Activated T-cell treated with anti-CD3 and anti-CD28 coated beads, Interleukin-2, amount 50 U/mL, for 72 hours (primary cell): ENCODE measurements around the gene TMEM101. TPM values are rescaled to one million over a fixed set of nuclear protein-coding genes. Genes with fewer than 3 reads are reported as not detected.

Source experiments
- ATAC-seq, 2 donors: fragments of 150-1000 bp; cut with Tn5 transposase; replicated peaks in 1 of 2; 2 replicates each; pipeline ENCODE4 v1.10.0; 2021; ENCODE audit warnings: moderate library complexity in 2 of 2, mild to moderate bottlenecking in 1 of 2
- DNase-seq, 2 donors: peaks; one replicate each; pipeline ENCODE4 v3.0.0; 2021 to 2022; ENCODE audit warnings: mixed read lengths in 1 of 2
- H3K27ac Mint-ChIP-seq: one replicate; pipeline ENCODE4 v1.8.0; 2022; ENCODE audit warnings: mild to moderate bottlenecking, moderate library complexity, mixed read lengths
- H3K27me3 Mint-ChIP-seq: one replicate; pipeline ENCODE4 v1.8.0; 2022; ENCODE audit warnings: low read depth, mixed read lengths
- H3K36me3 Mint-ChIP-seq, 2 donors: one replicate each; pipeline ENCODE4 v1.8.0; 2022; ENCODE audit warnings: mixed read lengths in 2 of 2, mild to moderate bottlenecking in 1 of 2; ENCODE audit not compliant: insufficient read depth in 2 of 2
- H3K4me1 Mint-ChIP-seq: one replicate; pipeline ENCODE4 v1.8.0; 2022; ENCODE audit warnings: low read depth, mixed read lengths
- H3K4me3 Mint-ChIP-seq, 2 donors: one replicate each; pipeline ENCODE4 v1.8.0; 2022; ENCODE audit warnings: mild to moderate bottlenecking in 2 of 2, mixed read lengths in 2 of 2, moderate library complexity in 2 of 2
- H3K9me3 Mint-ChIP-seq, 2 donors: one replicate each; pipeline ENCODE4 v1.8.0; 2022; ENCODE audit warnings: mixed read lengths in 2 of 2
- total RNA-seq, 2 donors: library from RNA; stranded (reverse); gene quantifications; one replicate each; pipeline ENCODE4 v1.2.3, GENCODE V29; 2022

The TMEM101 gene
- total RNA-seq, 2 donors from 2014 or later = 32.3 to 34.9 TPM

DNA sequence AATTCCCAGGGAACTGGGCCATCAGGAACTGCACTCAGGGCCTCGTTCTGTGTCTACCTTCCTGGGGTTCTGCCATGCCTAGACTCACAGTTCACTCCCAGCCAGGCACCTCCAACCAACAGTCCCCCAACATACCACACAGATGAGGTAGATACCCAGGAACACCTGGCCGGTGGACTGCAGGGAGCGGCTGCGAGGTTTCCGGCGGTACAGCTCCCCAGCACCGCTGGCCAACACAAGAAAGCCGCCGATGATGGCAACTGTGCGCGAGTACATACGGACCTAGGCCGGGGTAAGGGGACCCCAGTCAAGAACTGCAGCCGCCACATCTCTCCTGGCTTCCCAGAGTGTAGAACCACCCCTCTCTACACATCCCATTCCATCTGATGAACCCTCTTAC lies 1.9 kb downstream of the TMEM101 start:
- H3K4me3 Mint-ChIP-seq = peak overlapping the region in 1 of 2 donors; percentile 100
- DNase-seq = no peak
- ATAC-seq = no peak
- no peak overlapping the region for H3K27ac Mint-ChIP-seq
- H3K9me3 Mint-ChIP-seq = no peaks in the 10 kb centered on the region
- H3K27me3 Mint-ChIP-seq = no peaks in the 10 kb centered on the region
- H3K4me1 Mint-ChIP-seq = peaks cover 33% of the 10 kb centered on the region
- H3K36me3 Mint-ChIP-seq = peaks cover 0 to 8% of the 10 kb centered on the region in 2 donors

DNA sequence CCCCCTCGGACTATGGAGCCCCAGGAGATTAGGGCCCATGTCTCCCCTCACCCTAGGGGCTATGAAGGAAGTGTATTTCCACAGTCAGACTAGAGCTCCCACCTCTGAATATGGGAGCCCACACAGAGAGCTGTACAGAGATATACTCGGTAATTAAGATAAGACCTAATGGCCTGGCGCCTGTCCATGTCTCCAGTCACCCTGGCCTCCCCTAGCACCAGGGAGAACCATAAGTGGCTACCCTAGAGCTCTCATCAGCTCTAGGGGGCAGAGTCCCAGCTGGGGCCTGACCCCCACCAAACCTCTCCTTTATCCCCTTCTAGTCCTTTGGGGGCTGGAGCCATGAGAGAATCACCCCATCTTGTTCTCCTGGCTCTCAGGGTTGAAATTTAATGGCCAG lies 2.4 kb downstream of the TMEM101 start:
- ATAC-seq = no peak
- DNase-seq = no peak
- Mint-ChIP-seq H3K4me3 (no peak overlapping the region), H3K27me3 (no peaks in the 10 kb centered on the region), H3K4me1 (peaks cover 37% of the 10 kb centered on the region), H3K27ac (no peak overlapping the region), H3K36me3 (peaks cover 0 to 10% of the 10 kb centered on the region in 2 donors), H3K9me3 (no peaks in the 10 kb centered on the region)

DNA sequence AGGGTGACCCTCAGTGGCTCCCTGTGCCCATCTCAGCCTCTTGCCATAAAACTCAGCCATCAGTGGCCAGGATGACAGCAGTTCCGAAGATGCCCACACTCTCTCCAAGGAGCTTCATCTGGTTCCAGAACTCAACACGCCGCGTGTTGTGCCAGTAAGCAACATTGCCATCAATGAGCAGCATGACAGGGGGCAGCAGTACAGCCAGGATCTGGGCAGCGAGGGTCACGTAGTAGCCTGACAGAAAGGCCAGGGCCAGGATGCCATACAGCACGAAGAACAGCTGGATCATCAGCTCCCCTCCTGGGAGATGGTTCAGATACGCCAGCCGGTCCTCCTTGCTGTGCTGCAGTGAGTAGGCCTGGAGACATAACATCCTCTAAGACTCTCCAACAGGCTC lies 2.9 kb downstream of the TMEM101 start:
- Mint-ChIP-seq H3K27me3 (no peaks in the 10 kb centered on the region), H3K36me3 (peaks cover 0 to 10% of the 10 kb centered on the region in 2 donors), H3K4me1 (peaks cover 41% of the 10 kb centered on the region), H3K9me3 (no peaks in the 10 kb centered on the region), H3K4me3 (no peak overlapping the region), H3K27ac (no peak overlapping the region)
- no peak for ATAC-seq
- DNase-seq = no peak

DNA sequence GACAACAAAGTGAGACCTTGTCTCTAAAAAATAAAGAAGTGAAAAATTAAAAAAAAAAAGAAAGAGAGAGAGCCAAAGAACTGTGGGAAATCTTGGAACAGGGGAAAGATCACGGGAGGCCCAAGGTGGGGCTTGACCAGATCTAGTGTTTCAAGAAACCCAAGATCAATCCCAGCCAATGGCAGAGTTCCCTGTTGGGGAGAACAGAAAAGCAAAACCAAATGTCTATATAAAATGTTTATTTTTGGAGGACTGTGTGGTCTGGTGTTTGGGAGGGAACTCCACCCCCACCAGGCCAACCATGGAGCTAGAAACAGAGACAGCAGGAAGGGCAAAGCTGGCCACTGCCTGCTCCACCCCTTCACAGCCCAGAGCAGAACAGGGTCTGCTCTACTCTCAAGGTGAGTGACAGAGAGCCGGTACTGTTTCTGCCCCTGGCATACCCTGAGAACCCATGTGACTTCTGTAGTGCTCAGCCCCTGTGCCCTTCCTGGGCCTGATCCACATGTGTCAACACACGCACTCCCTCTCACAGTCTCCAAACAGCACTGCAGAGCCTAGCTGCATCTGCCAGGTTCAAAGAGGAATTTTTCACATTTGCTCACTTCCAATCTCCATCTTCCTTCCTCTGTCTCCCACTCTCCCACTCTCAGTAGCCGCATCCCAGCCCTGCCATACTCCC lies 3.7 kb downstream of the TMEM101 start:
- H3K4me3 Mint-ChIP-seq = no peak overlapping the region

DNA sequence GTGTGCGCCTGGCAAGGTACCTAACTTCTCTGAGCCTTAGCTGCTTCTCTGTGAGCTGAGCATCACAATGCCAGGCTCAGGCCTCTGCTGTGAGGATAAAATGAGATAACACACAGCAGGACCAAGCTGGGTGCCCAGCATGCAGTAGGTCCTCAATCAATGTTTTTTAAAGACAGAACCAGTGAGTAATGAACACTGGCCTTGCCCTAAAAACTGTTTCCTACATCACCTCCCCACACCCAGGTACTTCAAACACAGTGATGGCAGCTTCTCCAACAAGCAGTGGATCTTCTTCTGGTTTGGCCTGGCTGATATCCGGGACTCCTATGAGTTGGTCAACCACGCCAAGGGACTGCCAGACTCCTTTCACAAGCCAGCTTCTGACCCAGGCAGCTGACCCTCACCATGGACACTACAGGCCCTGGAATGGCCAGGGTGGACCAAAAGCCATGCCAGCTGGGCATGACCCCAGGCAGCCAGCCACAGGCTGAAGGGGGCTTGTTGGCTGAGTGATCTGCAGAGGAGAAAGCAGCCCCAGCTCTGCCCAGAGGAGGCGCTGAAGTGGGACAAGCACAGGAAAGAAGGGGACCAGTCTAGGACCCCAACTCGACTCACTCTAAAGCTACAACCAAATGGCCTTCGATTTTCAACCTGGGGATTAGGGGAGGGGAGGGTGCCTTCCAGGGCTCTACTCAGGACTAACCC lies 6.4 kb downstream of the TMEM101 start:
- ATAC-seq = no peak
- no peak overlapping the region for H3K27ac Mint-ChIP-seq
- H3K4me1 Mint-ChIP-seq = peaks cover 43% of the 10 kb centered on the region
- peaks cover 0 to 7% of the 10 kb centered on the region in 2 donors for H3K36me3 Mint-ChIP-seq
- H3K27me3 Mint-ChIP-seq = peaks cover 9% of the 10 kb centered on the region
- H3K9me3 Mint-ChIP-seq = no peaks in the 10 kb centered on the region
- H3K4me3 Mint-ChIP-seq = peak overlapping the region; percentile 90
- no peak for DNase-seq

More for the DNA sequence above, 3.7 kb downstream of the TMEM101 start:
- no peak for DNase-seq
- peaks cover 0 to 10% of the 10 kb centered on the region in 2 donors for H3K36me3 Mint-ChIP-seq
- peaks cover 48% of the 10 kb centered on the region for H3K4me1 Mint-ChIP-seq
- peaks cover 5% of the 10 kb centered on the region for H3K27me3 Mint-ChIP-seq
- no peak overlapping the region for H3K27ac Mint-ChIP-seq
- no peaks in the 10 kb centered on the region for H3K9me3 Mint-ChIP-seq
- ATAC-seq = no peak

DNA sequence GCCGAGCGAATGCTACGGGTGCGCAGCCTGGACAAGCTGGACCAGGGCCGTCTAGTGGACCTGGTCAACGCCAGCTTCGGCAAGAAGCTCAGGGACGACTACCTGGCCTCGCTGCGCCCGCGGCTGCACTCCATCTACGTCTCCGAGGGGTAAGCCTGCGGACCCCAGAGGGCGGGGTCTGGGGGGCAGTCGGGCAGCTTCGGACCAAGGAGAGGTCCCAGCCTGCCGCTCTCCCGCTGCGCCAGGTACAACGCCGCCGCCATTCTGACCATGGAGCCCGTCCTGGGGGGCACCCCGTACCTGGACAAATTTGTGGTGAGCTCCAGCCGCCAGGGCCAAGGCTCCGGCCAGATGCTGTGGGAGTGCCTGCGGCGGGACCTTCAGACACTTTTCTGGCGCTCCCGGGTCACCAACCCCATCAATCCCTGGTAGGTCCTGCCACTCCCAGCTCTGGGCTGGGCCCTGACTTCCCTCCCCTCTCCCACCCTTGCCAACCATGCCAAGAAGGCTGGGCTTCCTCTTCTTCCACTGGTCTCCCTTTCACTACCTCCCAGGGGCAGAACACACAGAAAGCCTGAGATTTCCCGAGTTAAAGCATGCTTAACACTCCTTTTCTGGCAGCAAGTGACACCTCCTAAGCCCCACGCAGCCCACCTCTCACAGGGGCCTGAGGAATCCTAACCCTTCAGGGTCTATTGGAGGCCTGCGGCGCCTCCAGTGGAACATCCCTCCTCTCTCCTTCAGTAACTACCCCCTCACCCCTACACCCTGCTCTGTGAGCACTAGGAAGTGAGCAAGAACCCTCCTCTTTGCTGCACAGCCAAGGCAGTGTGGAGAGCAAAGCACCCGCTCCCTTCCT lies 7.2 kb downstream of the TMEM101 start:
- no peak overlapping the region for H3K27ac Mint-ChIP-seq
- peaks cover 36% of the 10 kb centered on the region for H3K4me1 Mint-ChIP-seq
- ATAC-seq (no peak), DNase-seq (no peak)
- no peaks in the 10 kb centered on the region for H3K9me3 Mint-ChIP-seq
- H3K4me3 Mint-ChIP-seq = peak overlapping the region; percentile 90
- H3K27me3 Mint-ChIP-seq = peaks cover 9% of the 10 kb centered on the region
- peaks cover 0 to 7% of the 10 kb centered on the region in 2 donors for H3K36me3 Mint-ChIP-seq

DNA sequence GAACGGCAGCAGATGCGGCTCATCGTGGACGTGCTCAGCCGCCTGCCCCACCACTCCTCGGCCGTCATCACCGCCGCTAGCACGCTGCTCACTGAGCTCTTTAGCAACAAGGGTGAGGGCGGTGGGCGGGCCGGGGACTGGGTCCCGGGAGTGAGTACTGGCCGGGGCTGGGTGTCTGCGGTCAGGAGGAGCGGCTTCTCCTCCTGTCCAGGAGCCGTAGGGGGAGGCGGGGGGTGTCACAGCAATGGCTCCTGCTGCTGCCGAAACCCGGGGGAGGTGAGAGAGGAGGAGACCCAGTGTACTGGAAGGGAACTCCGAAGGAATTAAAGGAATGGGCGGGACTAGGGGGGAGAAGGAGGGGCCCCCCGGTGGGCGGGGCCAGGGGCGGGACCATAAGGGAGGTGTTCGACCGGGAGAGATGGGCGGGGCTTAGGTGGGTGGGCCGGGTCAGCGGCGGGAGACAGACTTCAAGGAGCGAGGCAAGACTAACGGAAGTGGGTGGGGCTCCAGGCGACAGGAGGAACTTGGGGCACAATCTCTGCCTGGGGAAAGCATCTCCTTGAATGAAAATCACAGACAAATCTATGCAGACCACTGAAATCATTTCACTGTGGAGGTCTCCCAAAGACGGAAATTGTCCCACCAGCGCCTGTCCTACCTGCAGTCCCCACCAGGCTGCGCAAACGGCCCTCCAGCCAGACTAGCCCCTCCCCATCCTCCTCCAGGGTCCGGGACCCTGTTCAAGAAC lies 8.0 kb downstream of the TMEM101 start:
- Mint-ChIP-seq H3K27ac (peak overlapping the region; percentile 42), H3K36me3 (peaks cover 0 to 7% of the 10 kb centered on the region in 2 donors), H3K9me3 (no peaks in the 10 kb centered on the region), H3K4me1 (peaks cover 41% of the 10 kb centered on the region), H3K4me3 (peak overlapping the region; percentile 90), H3K27me3 (peaks cover 9% of the 10 kb centered on the region)
- peak; percentile 82 to 84 for ATAC-seq
- DNase-seq = peak; percentile 94 to 95

DNA sequence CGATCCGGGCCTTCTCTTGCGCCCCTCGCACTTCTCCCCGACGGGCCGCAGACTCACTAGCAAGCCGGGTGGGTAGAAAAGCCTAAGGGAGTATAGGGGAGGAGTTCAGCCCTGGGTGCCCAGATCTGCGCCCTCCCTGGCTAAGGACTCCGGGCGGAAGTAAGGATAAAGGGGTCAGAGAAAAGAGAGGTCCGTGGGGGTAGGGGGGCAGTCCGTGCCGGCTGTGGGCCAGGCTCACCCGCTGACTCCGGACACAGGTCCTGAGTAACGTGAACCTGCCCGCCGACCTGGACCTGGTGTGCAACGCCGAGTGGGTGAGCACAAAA lies 8.5 kb downstream of the TMEM101 start:
- no peaks in the 10 kb centered on the region for H3K9me3 Mint-ChIP-seq
- ATAC-seq = peak; percentile 3 to 21
- peak overlapping the region; percentile 90 for H3K4me3 Mint-ChIP-seq
- peaks cover 42% of the 10 kb centered on the region for H3K4me1 Mint-ChIP-seq
- H3K27me3 Mint-ChIP-seq = peaks cover 9% of the 10 kb centered on the region
- peak overlapping the region; percentile 22 for H3K27ac Mint-ChIP-seq
- peaks cover 0 to 3% of the 10 kb centered on the region in 2 donors for H3K36me3 Mint-ChIP-seq
- no peak for DNase-seq

DNA sequence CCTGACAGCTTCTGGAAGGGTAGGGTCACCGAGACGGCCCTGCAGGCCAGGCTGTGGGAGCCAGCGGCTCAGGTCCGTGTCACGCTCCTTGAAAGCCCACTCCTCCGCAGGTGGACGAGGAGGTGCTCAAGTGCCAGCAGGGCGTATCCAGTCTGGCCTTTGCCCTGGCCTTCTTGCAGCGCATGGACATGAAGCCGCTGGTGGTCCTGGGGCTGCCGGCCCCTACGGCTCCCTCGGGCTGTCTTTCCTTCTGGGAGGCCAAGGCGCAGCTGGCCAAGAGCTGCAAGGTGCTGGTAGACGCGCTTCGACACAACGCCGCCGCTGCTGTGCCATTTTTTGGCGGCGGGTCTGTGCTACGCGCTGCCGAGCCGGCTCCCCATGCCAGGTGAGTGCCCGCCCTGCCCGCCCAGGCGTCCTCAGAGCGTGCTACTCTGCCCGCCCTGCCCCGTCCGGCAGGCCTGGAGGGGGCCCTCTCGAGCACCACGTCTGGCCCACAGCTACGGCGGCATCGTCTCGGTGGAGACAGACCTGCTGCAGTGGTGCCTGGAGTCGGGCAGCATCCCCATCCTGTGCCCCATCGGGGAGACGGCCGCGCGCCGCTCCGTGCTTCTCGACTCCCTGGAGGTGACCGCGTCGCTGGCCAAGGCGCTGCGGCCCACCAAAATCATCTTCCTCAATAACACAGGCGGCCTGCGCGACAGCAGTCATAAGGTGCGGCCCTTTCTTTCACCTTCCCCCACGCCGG lies 9.1 kb downstream of the TMEM101 start:
- ATAC-seq (peak; percentile 34 to 50), DNase-seq (peak; percentile 56 to 61)
- H3K27ac Mint-ChIP-seq = peak overlapping the region; percentile 22
- peaks cover 0 to 3% of the 10 kb centered on the region in 2 donors for H3K36me3 Mint-ChIP-seq
- H3K4me1 Mint-ChIP-seq = peaks cover 40% of the 10 kb centered on the region
- peak overlapping the region; percentile 90 for H3K4me3 Mint-ChIP-seq
- peaks cover 9% of the 10 kb centered on the region for H3K27me3 Mint-ChIP-seq
- no peaks in the 10 kb centered on the region for H3K9me3 Mint-ChIP-seq

DNA sequence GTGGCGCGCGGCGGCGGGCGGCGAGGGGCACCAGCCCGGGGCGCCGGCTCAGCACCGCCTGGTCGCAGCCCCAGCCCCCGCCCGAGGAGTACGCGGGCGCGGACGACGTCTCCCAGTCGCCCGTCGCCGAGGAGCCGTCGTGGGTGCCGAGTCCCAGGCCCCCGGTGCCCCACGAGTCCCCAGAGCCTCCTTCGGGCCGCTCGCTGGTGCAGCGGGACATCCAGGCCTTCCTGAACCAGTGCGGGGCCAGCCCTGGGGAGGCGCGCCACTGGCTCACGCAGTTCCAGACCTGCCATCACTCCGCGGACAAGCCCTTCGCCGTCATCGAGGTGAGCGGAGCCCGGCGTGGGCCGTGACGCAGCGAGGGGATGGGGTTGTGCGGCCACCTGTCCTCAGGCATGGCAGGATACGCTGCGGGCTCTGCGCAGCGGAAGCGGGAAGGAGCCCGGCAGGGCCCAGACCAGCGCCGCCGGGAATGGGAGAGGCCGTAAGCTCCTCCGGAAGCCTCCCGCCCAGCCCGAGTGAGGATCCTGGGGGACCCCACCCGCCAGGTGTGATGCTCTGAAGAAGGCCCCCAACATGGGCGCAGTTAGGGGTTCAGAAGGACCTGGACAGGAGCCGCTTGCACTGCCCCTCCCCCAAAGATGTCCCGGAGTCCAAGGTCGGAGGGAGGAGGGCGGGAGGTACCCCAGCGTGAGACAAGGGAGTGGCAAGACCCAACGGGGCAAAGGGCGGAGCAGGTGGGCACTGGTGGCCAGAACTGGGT lies 9.8 kb downstream of the TMEM101 start:
- Mint-ChIP-seq H3K4me1 (peaks cover 36% of the 10 kb centered on the region), H3K36me3 (peaks cover 0 to 3% of the 10 kb centered on the region in 2 donors), H3K27ac (no peak overlapping the region), H3K9me3 (no peaks in the 10 kb centered on the region), H3K27me3 (peaks cover 9% of the 10 kb centered on the region), H3K4me3 (peak overlapping the region; percentile 65 to 90)
- peak; percentile 30 to 51 for DNase-seq
- ATAC-seq = peak in 1 of 2 donors; percentile 2

DNA sequence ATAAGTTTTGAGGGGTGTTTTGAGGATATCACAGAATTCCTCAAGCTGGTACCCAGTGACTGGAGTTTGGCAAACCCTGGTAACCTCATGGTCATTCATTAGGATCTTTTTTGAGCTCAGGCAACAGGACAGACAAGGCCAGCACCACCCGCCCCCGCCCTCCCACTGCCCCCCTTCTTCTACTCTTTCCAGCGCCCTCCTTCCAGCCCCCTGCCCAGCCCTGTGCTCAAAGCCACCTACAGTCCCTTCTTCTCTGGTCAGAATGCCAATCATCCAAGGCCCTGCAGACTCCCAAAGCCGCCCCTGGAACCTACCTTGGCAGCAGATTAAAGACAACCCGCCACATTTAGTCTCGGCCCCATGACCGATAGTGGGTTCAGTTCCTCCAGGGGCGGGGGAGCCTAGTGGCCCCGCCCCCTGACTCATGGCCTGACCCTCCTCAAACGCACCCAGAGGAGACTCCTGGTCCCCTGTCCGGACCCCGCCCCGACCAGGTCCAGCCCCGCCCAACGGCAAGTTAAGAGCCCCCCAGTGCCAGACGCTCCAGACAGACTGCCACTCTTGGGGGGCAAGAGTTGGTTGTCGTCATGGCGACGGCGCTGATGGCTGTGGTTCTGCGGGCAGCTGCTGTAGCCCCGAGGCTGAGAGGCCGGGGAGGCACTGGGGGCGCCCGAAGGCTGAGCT lies 10.5 kb downstream of the TMEM101 start, which contains the start of gene NAGS:
NAGS (plus strand) TSS at position 546 of the 684 bp plus-strand sequence; CDS start at position 588, 42 bp downstream.
- ATAC-seq (no peak), DNase-seq (peak; percentile 23 to 27)
- no peaks in the 10 kb centered on the region for H3K9me3 Mint-ChIP-seq
- H3K4me1 Mint-ChIP-seq = peaks cover 36% of the 10 kb centered on the region
- H3K4me3 Mint-ChIP-seq = peak within 1 kb of the TSS; percentile 65 to 90
- peaks cover 9% of the 10 kb centered on the region for H3K27me3 Mint-ChIP-seq
- H3K27ac Mint-ChIP-seq = no peak within 1 kb of the TSS
- H3K36me3 Mint-ChIP-seq = peaks cover 0 to 1% of the 10 kb centered on the region in 2 donors
